A549 (cell line): ENCODE data around the gene UCP3. TPM values are rescaled to one million over a fixed set of nuclear protein-coding genes. Genes with fewer than 3 reads are reported as not detected.

Source experiments
- ATAC-seq, 2 experiments: fragments of 200-7000 bp in 1 of 2; fragments of >200 bp in 1 of 2; cut with Nextera tagmentation in 1 of 2; cut with Tn5 transposase in 1 of 2; 3 replicates each; pipeline versions ENCODE4 v1.8.0 to v1.9.1; 2018 to 2020; ENCODE audit warnings: mild to moderate bottlenecking in 1 of 2, moderate library complexity in 1 of 2
- CTCF ChIA-PET: fragments of 300-600 bp; sonication (Branson Sonifier 250); formaldehyde crosslinking; extraction: SDS; loops from one replicate; lab custom pipeline; 2021; ENCODE audit warnings: antibody characterized with exemption, inconsistent platforms; lab: Yijun Ruan, JAX
- POLR2A ChIA-PET: fragments of 350-600 bp; formaldehyde crosslinking; extraction: SDS; loops from one replicate; lab custom pipeline; 2021; ENCODE audit warnings: antibody characterized with exemption, inconsistent platforms; lab: Yijun Ruan, JAX
- DNase-seq, 2 experiments: peaks; one replicate each; pipeline versions ENCODE4 v3.0.0 to v3.0.0-alpha.2; 2011 to 2016; ENCODE audit warnings: low read depth in 1 of 2, low spot score in 1 of 2
- FAIRE-seq: peaks from 2 replicates; lab custom pipeline; 2011; peaks lifted over from hg19 to GRCh38; lab: Jason Lieb, UNC
- H3K27ac ChIP-seq, 2 experiments: fragments of >200 bp; sonication (Bioruptor Twin); formaldehyde crosslinking; 3 replicates each; pipeline ENCODE4 v1.5.1; 2016 to 2017
- H3K4me1 ChIP-seq: fragments of >200 bp; sonication (Bioruptor Twin); formaldehyde crosslinking; 3 replicates; pipeline ENCODE4 v1.6.1; 2016
- H3K4me2 ChIP-seq: fragments of >200 bp; sonication (Bioruptor Twin); formaldehyde crosslinking; 3 replicates; pipeline ENCODE4 v1.6.1; 2016
- H3K4me3 ChIP-seq: fragments of >200 bp; sonication (Bioruptor Twin); formaldehyde crosslinking; 3 replicates; pipeline ENCODE4 v1.5.1; 2016
- H3K9me3 ChIP-seq: fragments of >200 bp; sonication (Bioruptor Twin); formaldehyde crosslinking; 3 replicates; pipeline ENCODE4 v1.6.1; 2016
- ATOH8 ChIP-seq: fragments of 250-450 bp; sonication (Bioruptor Pico); IDR thresholded peaks from 2 replicates; pipeline ENCODE4 v1.5.0; 2020; ENCODE audit warnings: low read depth, mild to moderate bottlenecking, moderate library complexity
- BCL3 ChIP-seq: fragments of >200 bp; sonication (Bioruptor Twin); formaldehyde crosslinking; IDR thresholded peaks from 3 replicates; pipeline ENCODE4 v1.6.1; 2016
- BHLHE40 ChIP-seq: IDR thresholded peaks from 2 replicates; pipeline ENCODE4 v1.6.1; 2012; ENCODE audit warnings: low read depth, low read length, inconsistent platforms
- CBX8 ChIP-seq: fragments of 200-600 bp; sonication (generic); IDR thresholded peaks from 2 replicates; pipeline ENCODE4 v1.6.1; 2016
- CHD2 ChIP-seq: fragments of 150-350 bp; IDR thresholded peaks from 2 replicates; pipeline ENCODE4 v1.6.1; 2014; ENCODE audit warnings: low read length; ENCODE audit not compliant: partially characterized antibody
- CHD4 ChIP-seq: fragments of 200-600 bp; sonication (generic); IDR thresholded peaks from 2 replicates; pipeline ENCODE4 v1.6.1; 2016; ENCODE audit warnings: antibody characterized with exemption, mild to moderate bottlenecking, borderline replicate concordance
- E2F6 ChIP-seq: IDR thresholded peaks from 2 replicates; pipeline ENCODE4 v1.6.1; 2012; ENCODE audit warnings: low read depth, borderline replicate concordance
- EHF ChIP-seq: fragments of 250-450 bp; sonication (Bioruptor Pico); IDR thresholded peaks from 2 replicates; pipeline ENCODE4 v1.5.0; 2020; ENCODE audit warnings: mild to moderate bottlenecking
- FOSL2 ChIP-seq, 2 experiments: fragments of 450-650 bp in 1 of 2; fragments of >200 bp in 1 of 2; sonication (Bioruptor Twin) in 1 of 2; formaldehyde crosslinking; IDR thresholded peaks; 2 replicates each; pipeline versions ENCODE4 v1.5.0 to v1.6.1; 2016 to 2020; ENCODE audit warnings: mild to moderate bottlenecking in 1 of 2, moderate library complexity in 1 of 2
- FOXS1 ChIP-seq: fragments of 250-450 bp; sonication (Bioruptor Pico); IDR thresholded peaks from 2 replicates; pipeline ENCODE4 v1.5.0; 2020; ENCODE audit warnings: mild to moderate bottlenecking, moderate library complexity
- HOXA7 ChIP-seq: fragments of 250-450 bp; sonication (Bioruptor Pico); IDR thresholded peaks from 2 replicates; pipeline ENCODE4 v1.5.0; 2020; ENCODE audit warnings: mild to moderate bottlenecking, moderate library complexity
- HOXB13 ChIP-seq: fragments of 250-450 bp; sonication (Bioruptor Pico); IDR thresholded peaks from 2 replicates; pipeline ENCODE4 v1.5.0; 2020; ENCODE audit warnings: low read depth, mild to moderate bottlenecking, moderate library complexity
- JUN ChIP-seq, 2 experiments: fragments of >200 bp; sonication (Bioruptor Twin); formaldehyde crosslinking; IDR thresholded peaks; 2 replicates in 1 of 2; 3 replicates in 1 of 2; pipeline ENCODE4 v1.6.1; 2016 to 2017
- JUNB ChIP-seq: fragments of >200 bp; sonication (Bioruptor Twin); formaldehyde crosslinking; IDR thresholded peaks from 2 replicates; pipeline ENCODE4 v1.6.1; 2016
- KDM1A ChIP-seq: fragments of 200-600 bp; sonication (generic); IDR thresholded peaks from 2 replicates; pipeline ENCODE4 v1.6.1; 2016; ENCODE audit warnings: low read depth, mild to moderate bottlenecking
- KDM5A ChIP-seq: fragments of 200-600 bp; sonication (generic); IDR thresholded peaks from 2 replicates; pipeline ENCODE4 v1.6.1; 2016; ENCODE audit warnings: antibody characterized with exemption, mild to moderate bottlenecking
- MAX ChIP-seq: IDR thresholded peaks from 2 replicates; pipeline ENCODE4 v1.6.1; 2012
- MAZ ChIP-seq: fragments of 150-350 bp; IDR thresholded peaks from 2 replicates; pipeline ENCODE4 v1.6.1; 2014; ENCODE audit warnings: antibody characterized with exemption, low read depth, low read length, borderline replicate concordance
- MYC ChIP-seq: IDR thresholded peaks from 2 replicates; pipeline ENCODE4 v1.6.1; 2012; ENCODE audit warnings: mild to moderate bottlenecking, inconsistent platforms, low read length, improper control_type of control experiment, borderline replicate concordance
- NPAS2 ChIP-seq: fragments of 250-450 bp; sonication (Bioruptor Pico); IDR thresholded peaks from 2 replicates; pipeline ENCODE4 v1.8.0; 2022; ENCODE audit warnings: mild to moderate bottlenecking, moderate library complexity, borderline replicate concordance
- NR3C1 ChIP-seq: fragments of >200 bp; sonication (Bioruptor Twin); formaldehyde crosslinking; IDR thresholded peaks from 3 replicates; pipeline ENCODE4 v1.6.1; 2017
- PHF8 ChIP-seq: fragments of 200-600 bp; sonication (generic); IDR thresholded peaks from 2 replicates; pipeline ENCODE4 v1.6.1; 2016; ENCODE audit warnings: low read depth, mild to moderate bottlenecking, antibody characterized with exemption, moderate library complexity, borderline replicate concordance
- POLR2AphosphoS2 ChIP-seq: conservative IDR thresholded peaks from 2 replicates; pipeline ENCODE4 v1.6.1; 2012; ENCODE audit warnings: low read length, improper control_type of control experiment, inconsistent platforms
- RARB ChIP-seq: fragments of 250-450 bp; sonication (Bioruptor Pico); IDR thresholded peaks from 2 replicates; pipeline ENCODE4 v1.8.0; 2021; ENCODE audit warnings: mild to moderate bottlenecking, moderate library complexity
- RFX5 ChIP-seq: fragments of 450-650 bp; IDR thresholded peaks from 2 replicates; pipeline ENCODE4 v1.7.1; 2014; ENCODE audit warnings: antibody characterized with exemption, mild to moderate bottlenecking, moderate library complexity
- RNF2 ChIP-seq: fragments of 200-600 bp; sonication (generic); IDR thresholded peaks from 2 replicates; pipeline ENCODE4 v1.6.1; 2016; ENCODE audit warnings: low read depth, mild to moderate bottlenecking, antibody characterized with exemption, moderate library complexity, borderline replicate concordance
- USF2 ChIP-seq: fragments of 450-650 bp; IDR thresholded peaks from 2 replicates; pipeline ENCODE4 v1.6.1; 2014; ENCODE audit warnings: antibody characterized with exemption
- ZFP36 ChIP-seq: fragments of 450-650 bp; IDR thresholded peaks from 2 replicates; pipeline ENCODE4 v1.6.1; 2014; ENCODE audit warnings: borderline replicate concordance; ENCODE audit not compliant: partially characterized antibody
- ZSCAN20 ChIP-seq: fragments of 250-450 bp; sonication (Bioruptor Pico); IDR thresholded peaks from 2 replicates; pipeline ENCODE4 v1.8.0; 2022; ENCODE audit warnings: mild to moderate bottlenecking, moderate library complexity
- WGBS: methylation state at CpG from one replicate; pipeline ENCODE4 v1.1.6; 2017; ENCODE audit errors: missing lambda C conversion rate; 5-methylcytosine and 5-hydroxymethylcytosine counted together
- polyA plus RNA-seq, 4 experiments: library from polyadenylated mRNA; depleted of rRNA in 3 of 4; stranded (reverse); fragments of >200 nt; fragmentation: RNase III in 1 of 4; extraction: RNeasy Plus Mini Kit Qiagen cat#74134 plus additional on column Dnase treatment in 1 of 4; gene quantifications; 2 replicates in 3 of 4; 3 replicates in 1 of 4; pipeline ENCODE4 v1.2.3, GENCODE V29; 2011 to 2017

The UCP3 gene
- polyA plus RNA-seq, 2 of the 4 experiments (the other 2 are of a cell fraction), result 1.3 to 1.5 TPM

GRCh38 chr11:73983741-73984538, 24.9 kb downstream of the UCP3 start:
- Histone ChIP-seq H3K4me1 (peaks cover 31% of the 10 kb centered on the region), H3K27ac (peak overlapping the region; percentile 88 to 92), H3K9me3 (no peaks in the 10 kb centered on the region), H3K4me3 (peak overlapping the region; percentile 62)
- POLR2A ChIA-PET, result no interaction called here
- 76% methylated on average over 18 of the region's 18 CpGs for WGBS
- ATAC-seq, result no peak
- CTCF ChIA-PET, result interaction anchor here (0.6 to 1.5 kb wide), 2 partner anchors 18 to 207 kb away, joined by 3 read pairs; no protein-coding TSS in a partner anchor
- TF ChIP-seq EHF (CRISPR knock-in tag) (peak; percentile 23; the same call in 1 of the 2 replicates), FOSL2 (IDR thresholded peaks at IDR 0.05) (no peak), FOSL2 (CRISPR knock-in tag; IDR thresholded peaks at IDR 0.05) (no peak), RNF2 (peak; percentile 45; the same call in 1 of the 2 replicates), NR3C1 (no peak), JUN (IDR thresholded peaks at IDR 0.05) (no peak), ZSCAN20 (CRISPR knock-in tag) (no peak), JUNB (no peak), POLR2AphosphoS2 (no peak)
- TF ChIP-seq, all 56 proteins: peak for 2
- DNase-seq (no peak), FAIRE-seq (no peak)
- peak overlapping the region; percentile 93 for H3K4me2 ChIP-seq

- Histone ChIP-seq H3K4me2 (peak overlapping the region; percentile 93), H3K4me3 (peak overlapping the region; percentile 62), H3K27ac (peak overlapping the region; percentile 88 to 92), H3K4me1 (peaks cover 31% of the 10 kb centered on the region), H3K9me3 (no peaks in the 10 kb centered on the region)
- CTCF ChIA-PET, result interaction anchor here (1.0 to 1.5 kb wide), 5 partner anchors 17 to 188 kb away, joined by 3 to 7 read pairs (median 5); partner anchors contain the start of genes C2CD3 and PPME1
- ATAC-seq, result peak; percentile 93 to 94
- peak; percentile 98 to 99 for DNase-seq
- POLR2A ChIA-PET, result interaction anchor here (0.8 to 1.9 kb wide), 16 partner anchors 10 to 510 kb away, joined by 3 to 10 read pairs (median 4); partner anchors contain the start of genes C2CD3, LIPT2, PGM2L1 and PPME1
- FAIRE-seq, result no peak
- WGBS, result 3% methylated on average over 31 of the region's 56 CpGs
- peak; percentile 75; the same call in 1 of the 2 replicates for TF ChIP-seq NPAS2 (CRISPR knock-in tag)
- TF ChIP-seq JUN (IDR thresholded peaks at IDR 0.05), result peak in 1 of 2 experiments; percentile 84; a peak in 3 of 5 replicates
- TF ChIP-seq ZSCAN20 (CRISPR knock-in tag), result no peak
- 0 out of 2 replicates have a peak, but pooled peaks have one; percentile 47 for TF ChIP-seq KDM1A
- peak; percentile 92 for TF ChIP-seq RFX5
- peak; percentile 85 for TF ChIP-seq USF2
- peak; percentile 24 for TF ChIP-seq CHD2
- TF ChIP-seq HOXB13 (CRISPR knock-in tag), result peak; percentile 94
- peak; percentile 24 for TF ChIP-seq FOXS1 (CRISPR knock-in tag)
- TF ChIP-seq RARB (CRISPR knock-in tag), result no peak
- no peak for TF ChIP-seq CBX8
- TF ChIP-seq MAX, result peak; percentile 97
- TF ChIP-seq PHF8, result peak; percentile 88
- TF ChIP-seq MYC, result peak; percentile 11
- TF ChIP-seq MAZ, result no peak
- peak; percentile 84 for TF ChIP-seq EHF (CRISPR knock-in tag)
- TF ChIP-seq BCL3, result peak; percentile 90; the same call in 2 of the 3 replicates
- peak; percentile 71; the same call in 1 of the 2 replicates for TF ChIP-seq ATOH8 (CRISPR knock-in tag)
- no peak for TF ChIP-seq CHD4
- TF ChIP-seq RNF2, result peak; percentile 92; the same call in 1 of the 2 replicates
- TF ChIP-seq ZFP36, result no peak
- TF ChIP-seq E2F6, result peak; percentile 96
- no peak; the same call in 1 of the 2 replicates for TF ChIP-seq HOXA7 (CRISPR knock-in tag)
- no peak for TF ChIP-seq KDM5A
- no peak for TF ChIP-seq NR3C1
- TF ChIP-seq BHLHE40, result peak; percentile 63; the same call in 1 of the 2 replicates
Measured at GRCh38 chr11:73982990-73983740, 25.7 kb downstream of the UCP3 start.
